Lung (tissue), 12 donors: ENCODE results near the gene ZSWIM3. TPM values are rescaled to one million over a fixed set of nuclear protein-coding genes. Genes with fewer than 3 reads are reported as not detected.

Experiments used
- ATAC-seq: fragments of 200-7000 bp; cut with Tn5 transposase; one replicate; pipeline ENCODE4 v1.9.1; 2020; ENCODE audit warnings: moderate number of reproducible peaks; ENCODE audit not compliant: insufficient read depth, low FRiP score
- DNase-seq, 3 donors: peaks; one replicate each; pipeline ENCODE4 v3.0.0-alpha.2; 2013 to 2017
- H3K27ac ChIP-seq, 2 donors: one replicate each; pipeline ENCODE4 v1.5.1; 2013; ENCODE audit warnings: mild to moderate bottlenecking in 2 of 2, moderate library complexity in 2 of 2, control low read depth in 1 of 2, inconsistent platforms in 1 of 2, low read depth in 1 of 2, low read length in 1 of 2
- H3K27me3 ChIP-seq, 3 donors: one replicate each; pipeline ENCODE4 v1.5.1; 2013; ENCODE audit warnings: low read length in 2 of 3; ENCODE audit not compliant: control insufficient read depth in 3 of 3, insufficient read depth in 3 of 3
- H3K36me3 ChIP-seq, 4 donors: one replicate each; pipeline ENCODE4 v1.5.1; 2013; ENCODE audit warnings: low read length in 4 of 4, mild to moderate bottlenecking in 1 of 4, moderate library complexity in 1 of 4; ENCODE audit not compliant: control insufficient read depth in 4 of 4, insufficient read depth in 4 of 4
- H3K4me1 ChIP-seq, 5 donors: one replicate each; pipeline ENCODE4 v1.5.1; 2013; ENCODE audit warnings: low read length in 5 of 5, mild to moderate bottlenecking in 2 of 5, moderate library complexity in 1 of 5; ENCODE audit not compliant: control insufficient read depth in 5 of 5, insufficient read depth in 5 of 5
- H3K4me3 ChIP-seq: one replicate; pipeline ENCODE4 v1.5.1; 2013; ENCODE audit warnings: mild to moderate bottlenecking, control low read depth, moderate library complexity
- H3K9ac ChIP-seq, 2 donors: one replicate each; pipeline ENCODE4 v1.5.1; 2013; ENCODE audit warnings: low read length in 2 of 2, control low read depth in 1 of 2; ENCODE audit not compliant: insufficient read depth in 1 of 2
- H3K9me3 ChIP-seq, 4 donors: one replicate each; pipeline ENCODE4 v1.5.1; 2013; ENCODE audit warnings: low read length in 3 of 4, mild to moderate bottlenecking in 1 of 4, moderate library complexity in 1 of 4; ENCODE audit not compliant: control insufficient read depth in 4 of 4, insufficient read depth in 3 of 4
- WGBS, 2 donors: extraction: QIAGEN DNeasy Blood & Tissue Kit; methylation state at CpG; one replicate each; pipeline ENCODE4 v1.1.7; 2013; 5-methylcytosine and 5-hydroxymethylcytosine counted together
- polyA plus RNA-seq, 2 donors: library from polyadenylated mRNA; stranded (reverse); fragments of 200-250 nt; gene quantifications; one replicate each; pipeline ENCODE4 v1.2.1, GENCODE V29; 2013
- total RNA-seq, 2 donors: library from RNA; depleted of rRNA in 1 of 2; stranded (reverse); fragments of >200 nt in 1 of 2; gene quantifications; one replicate each; pipeline ENCODE4 v1.2.1, GENCODE V29; 2014 to 2021
- TF ChIP-seq, protein P1 (sequence below): IDR thresholded peaks from 2 replicates; pipeline ENCODE4 v1.5.1; 2012; ENCODE audit warnings: mild to moderate bottlenecking; ENCODE audit errors: control extremely low read depth, extremely low read depth
- donor health status: control.
- donor health status: control.
- donor health status: Bipolar disorder and iron deficiency.
- donor health status: healthy.
- donor health status: DM: yes; HTN: yes; CAD: no.

The ZSWIM3 gene
- total and polyA plus RNA-seq, 4 donors: 1.7 to 5.2 (median 3.4) TPM

- WGBS, 2 donors: 84 to 86% methylated on average over 2 of the region's 2 CpGs
- H3K9me3 ChIP-seq: no peaks in the 10 kb centered on the region
- ATAC-seq: no peak
- TF ChIP-seq, protein P1, sequence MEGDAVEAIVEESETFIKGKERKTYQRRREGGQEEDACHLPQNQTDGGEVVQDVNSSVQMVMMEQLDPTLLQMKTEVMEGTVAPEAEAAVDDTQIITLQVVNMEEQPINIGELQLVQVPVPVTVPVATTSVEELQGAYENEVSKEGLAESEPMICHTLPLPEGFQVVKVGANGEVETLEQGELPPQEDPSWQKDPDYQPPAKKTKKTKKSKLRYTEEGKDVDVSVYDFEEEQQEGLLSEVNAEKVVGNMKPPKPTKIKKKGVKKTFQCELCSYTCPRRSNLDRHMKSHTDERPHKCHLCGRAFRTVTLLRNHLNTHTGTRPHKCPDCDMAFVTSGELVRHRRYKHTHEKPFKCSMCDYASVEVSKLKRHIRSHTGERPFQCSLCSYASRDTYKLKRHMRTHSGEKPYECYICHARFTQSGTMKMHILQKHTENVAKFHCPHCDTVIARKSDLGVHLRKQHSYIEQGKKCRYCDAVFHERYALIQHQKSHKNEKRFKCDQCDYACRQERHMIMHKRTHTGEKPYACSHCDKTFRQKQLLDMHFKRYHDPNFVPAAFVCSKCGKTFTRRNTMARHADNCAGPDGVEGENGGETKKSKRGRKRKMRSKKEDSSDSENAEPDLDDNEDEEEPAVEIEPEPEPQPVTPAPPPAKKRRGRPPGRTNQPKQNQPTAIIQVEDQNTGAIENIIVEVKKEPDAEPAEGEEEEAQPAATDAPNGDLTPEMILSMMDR: no peak
- peaks cover 0 to 20% (median 8%) of the 10 kb centered on the region in 5 donors for H3K4me1 ChIP-seq
- H3K9ac ChIP-seq: no peak overlapping the region
- H3K4me3 ChIP-seq: no peak overlapping the region
- no peak for DNase-seq
- H3K27me3 ChIP-seq: no peaks in the 10 kb centered on the region
- H3K27ac ChIP-seq: no peak overlapping the region
- no peaks in the 10 kb centered on the region for H3K36me3 ChIP-seq
Observed at GRCh38 chr20:45926731-45927070, 69.3 kb downstream of the ZSWIM3 start.

DNA sequence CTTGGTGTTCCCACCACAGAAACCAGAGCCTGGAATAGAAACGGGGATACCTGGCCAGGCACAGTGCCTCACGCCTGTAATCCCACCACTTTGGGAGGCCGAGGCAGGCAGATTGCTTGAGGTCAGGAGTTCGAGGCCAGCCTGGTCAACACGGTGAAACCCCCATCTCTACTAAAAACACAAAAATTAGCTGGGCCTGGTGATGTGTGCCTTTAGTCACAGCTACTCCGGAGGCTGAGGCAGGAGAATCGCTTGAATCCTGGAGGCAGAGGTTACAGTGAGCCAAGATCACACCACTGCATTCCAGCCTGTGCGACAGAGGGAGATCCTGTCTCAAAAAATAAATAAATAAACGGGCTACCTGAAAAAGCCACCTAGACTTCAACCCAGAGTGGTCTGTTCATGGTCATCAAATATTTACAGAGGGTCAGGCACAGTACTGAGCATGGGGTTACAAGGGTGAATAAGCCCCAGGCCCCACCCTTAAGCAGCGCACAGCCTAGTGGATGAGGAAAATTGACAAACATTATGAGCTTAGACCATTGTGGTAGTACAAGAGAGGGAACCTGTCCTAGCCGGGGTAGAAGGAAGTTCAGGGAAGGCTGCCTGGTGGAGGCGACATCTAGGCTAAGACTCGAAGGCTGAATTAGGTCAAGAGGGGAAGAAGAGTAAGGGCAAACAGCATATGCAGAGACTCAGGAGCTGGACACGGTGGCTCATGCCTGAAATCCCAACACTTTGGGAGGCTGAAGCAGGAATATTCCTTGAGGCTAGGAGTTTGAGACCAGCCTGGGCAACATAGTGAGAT, 69.9 kb downstream of the ZSWIM3 start:
- H3K36me3 ChIP-seq: no peaks in the 10 kb centered on the region
- no peak for DNase-seq
- TF ChIP-seq, protein P1: no peak
- no peak overlapping the region for H3K27ac ChIP-seq
- ATAC-seq: no peak
- no peaks in the 10 kb centered on the region for H3K27me3 ChIP-seq
- no peaks in the 10 kb centered on the region for H3K9me3 ChIP-seq
- H3K9ac ChIP-seq: no peak overlapping the region
- WGBS, 2 donors: 76 to 87% methylated on average over 14 of the region's 14 CpGs
- H3K4me3 ChIP-seq: no peak overlapping the region
- H3K4me1 ChIP-seq: peaks cover 0 to 19% (median 8%) of the 10 kb centered on the region in 5 donors

Other genes starting within 250 kb of the ZSWIM3 start
- gene WFDC10A, start 227.9 kb upstream of the ZSWIM3 start, total RNA-seq: not detected
- gene WFDC10A, start 227.9 kb upstream of the ZSWIM3 start, polyA plus RNA-seq: not detected
- not detected for gene WFDC9, start 226.3 kb upstream of the ZSWIM3 start, total RNA-seq
- gene WFDC9, start 226.3 kb upstream of the ZSWIM3 start, polyA plus RNA-seq: not detected
- not detected for gene WFDC11, start 187.4 kb upstream of the ZSWIM3 start, total RNA-seq
- gene WFDC11, start 187.4 kb upstream of the ZSWIM3 start, polyA plus RNA-seq: not detected
- gene WFDC13, start 155.6 kb upstream of the ZSWIM3 start, total RNA-seq: under 1 TPM in 1 of 2 donors, not detected in 1; 0.17 TPM
- gene WFDC13, start 155.6 kb upstream of the ZSWIM3 start, polyA plus RNA-seq: under 1 TPM; 0.03 to 0.10 TPM
- 1 to 10 TPM in 1 of 2 donors, not detected in 1; 2.0 TPM for gene WFDC10B, start 152.6 kb upstream of the ZSWIM3 start, total RNA-seq
- gene WFDC10B, start 152.6 kb upstream of the ZSWIM3 start, polyA plus RNA-seq: 1 to 10 TPM; 1.5 to 2.0 TPM
- gene SPINT4, start 135.3 kb upstream of the ZSWIM3 start, total RNA-seq: not detected
- gene SPINT4, start 135.3 kb upstream of the ZSWIM3 start, polyA plus RNA-seq: not detected
- gene WFDC3, start 65.7 kb upstream of the ZSWIM3 start, total RNA-seq: 1 to 10 TPM; 1.8 to 3.6 TPM
- 10 to 100 TPM; 11.4 to 20.9 TPM for gene WFDC3, start 65.7 kb upstream of the ZSWIM3 start, polyA plus RNA-seq
- gene DNTTIP1, start 65.7 kb upstream of the ZSWIM3 start, total RNA-seq: 10 to 100 TPM; 21.1 to 38.5 TPM
- gene DNTTIP1, start 65.7 kb upstream of the ZSWIM3 start, polyA plus RNA-seq: 10 to 100 TPM; 66.4 to 72.1 TPM
- gene UBE2C, start 45.0 kb upstream of the ZSWIM3 start, total RNA-seq: 1 to 10 TPM; 2.5 to 3.9 TPM
- gene UBE2C, start 45.0 kb upstream of the ZSWIM3 start, polyA plus RNA-seq: 10 to 100 TPM in 1 of 2 donors, 1 to 10 TPM in 1; 7.2 to 17.0 TPM
- gene TNNC2, start 30.3 kb upstream of the ZSWIM3 start, total RNA-seq: under 1 TPM in 1 of 2 donors, not detected in 1; 0.54 TPM
- gene TNNC2, start 30.3 kb upstream of the ZSWIM3 start, polyA plus RNA-seq: 1 to 10 TPM; 1.1 to 1.5 TPM
- 10 to 100 TPM; 30.9 to 34.4 TPM for gene SNX21, start 23.8 kb upstream of the ZSWIM3 start, total RNA-seq
- gene SNX21, start 23.8 kb upstream of the ZSWIM3 start, polyA plus RNA-seq: 10 to 100 TPM; 15.9 to 16.2 TPM
- gene ACOT8, start 222 bp upstream of the ZSWIM3 start, total RNA-seq: 10 to 100 TPM; 24.7 to 29.7 TPM
- 10 to 100 TPM; 34.0 to 34.3 TPM for gene ACOT8, start 222 bp upstream of the ZSWIM3 start, polyA plus RNA-seq
- 10 to 100 TPM in 1 of 2 donors, 1 to 10 TPM in 1; 5.2 to 11.1 TPM for gene ZSWIM1, start 23.6 kb downstream of the ZSWIM3 start, total RNA-seq
- gene ZSWIM1, start 23.6 kb downstream of the ZSWIM3 start, polyA plus RNA-seq: 1 to 10 TPM; 3.7 to 5.2 TPM
- 1 to 10 TPM; 2.1 to 3.8 TPM for gene SPATA25, start 30.0 kb downstream of the ZSWIM3 start, total RNA-seq
- under 1 TPM; 0.77 to 0.97 TPM for gene SPATA25, start 30.0 kb downstream of the ZSWIM3 start, polyA plus RNA-seq
- 1 to 10 TPM; 5.8 to 8.3 TPM for gene NEURL2, start 33.6 kb downstream of the ZSWIM3 start, total RNA-seq
- 1 to 10 TPM; 1.5 to 3.9 TPM for gene NEURL2, start 33.6 kb downstream of the ZSWIM3 start, polyA plus RNA-seq
- gene CTSA, start 33.7 kb downstream of the ZSWIM3 start, total RNA-seq: 100 to 1,000 TPM in 1 of 2 donors, 10 to 100 TPM in 1; 72.2 to 170 TPM
- 100 to 1,000 TPM; 109 to 247 TPM for gene CTSA, start 33.7 kb downstream of the ZSWIM3 start, polyA plus RNA-seq
- gene PLTP, start 54.5 kb downstream of the ZSWIM3 start, total RNA-seq: 10 to 100 TPM; 63.6 to 97.7 TPM
- gene PLTP, start 54.5 kb downstream of the ZSWIM3 start, polyA plus RNA-seq: 100 to 1,000 TPM in 1 of 2 donors, 10 to 100 TPM in 1; 26.9 to 125 TPM
- 10 to 100 TPM; 27.7 to 48.1 TPM for gene PCIF1, start 77.1 kb downstream of the ZSWIM3 start, total RNA-seq
- 10 to 100 TPM; 28.4 to 35.6 TPM for gene PCIF1, start 77.1 kb downstream of the ZSWIM3 start, polyA plus RNA-seq
- gene ZNF335, start 114.6 kb downstream of the ZSWIM3 start, total RNA-seq: 10 to 100 TPM; 19.0 to 23.6 TPM
- gene ZNF335, start 114.6 kb downstream of the ZSWIM3 start, polyA plus RNA-seq: 10 to 100 TPM; 12.8 to 13.0 TPM
- 10 to 100 TPM; 31.1 to 35.0 TPM for gene MMP9, start 151.3 kb downstream of the ZSWIM3 start, total RNA-seq
- gene MMP9, start 151.3 kb downstream of the ZSWIM3 start, polyA plus RNA-seq: 10 to 100 TPM in 1 of 2 donors, 1 to 10 TPM in 1; 3.1 to 47.7 TPM
- under 1 TPM in 1 of 2 donors, not detected in 1; 0.52 TPM for gene SLC12A5, start 171.6 kb downstream of the ZSWIM3 start, total RNA-seq
- gene SLC12A5, start 171.6 kb downstream of the ZSWIM3 start, polyA plus RNA-seq: not detected
- gene NCOA5, start 232.3 kb downstream of the ZSWIM3 start, total RNA-seq: 10 to 100 TPM; 15.3 to 24.2 TPM
- gene NCOA5, start 232.3 kb downstream of the ZSWIM3 start, polyA plus RNA-seq: 10 to 100 TPM; 11.1 to 14.9 TPM